Measurements from ENCODE around the gene MIA.

- TF ChIP-seq CTCF (conservative IDR thresholded peaks at IDR 0.05; ENCODE audit: low read depth, low read length) = no peak
- no peak for TF ChIP-seq EZH2 (IDR thresholded peaks at IDR 0.05; ENCODE audit: borderline replicate concordance, low read depth, low read length, poor library complexity, severe bottlenecking)
Measured at GRCh38 chr19:40811478-40812341, 36.4 kb downstream of the MIA start.
